Measurements from ENCODE around the gene IL36B.

Gene IL36B

DNA sequence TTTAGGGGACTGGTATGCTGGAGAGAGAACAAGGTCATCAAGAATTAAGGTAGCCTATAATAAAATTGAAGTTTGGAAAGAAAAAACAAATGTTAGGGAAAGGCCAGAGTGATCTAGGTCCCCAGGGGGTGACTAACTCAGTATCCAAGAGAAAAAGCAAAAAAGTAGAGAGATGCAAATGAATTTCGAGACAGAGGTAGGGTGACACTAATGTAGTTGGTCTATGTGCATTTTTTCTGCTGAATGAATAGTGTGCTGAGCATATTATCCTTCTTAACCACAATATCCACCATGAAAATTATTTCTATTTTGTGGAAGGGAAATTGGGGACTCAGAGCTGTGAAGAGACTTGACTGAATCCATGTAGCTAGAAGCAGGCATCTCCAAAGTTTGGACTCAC is 37.6 kb downstream of the IL36B start:
- no peak for DNase-seq (ENCODE audit: low read depth)
- no peak overlapping the region for H3K4me3 ChIP-seq (ENCODE audit: low read depth, low read length)

DNA sequence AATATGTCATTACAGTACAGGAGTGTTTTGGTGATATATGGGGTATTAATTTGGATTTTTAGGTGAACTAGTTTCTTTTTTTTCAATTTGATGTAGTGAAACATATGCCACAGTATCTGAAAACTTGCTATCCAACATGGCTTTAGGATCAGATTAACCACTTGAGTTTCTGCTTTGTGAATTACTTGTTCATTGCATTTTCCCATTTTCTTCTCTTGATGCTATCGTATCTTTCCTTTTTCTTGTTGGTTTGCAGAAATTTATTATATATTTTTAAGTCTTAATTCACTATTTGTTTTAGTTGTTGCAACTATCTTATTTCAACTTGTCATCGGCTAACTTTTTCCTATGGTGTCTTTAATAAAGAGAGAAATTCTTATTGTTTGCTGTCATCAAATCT is 38.6 kb downstream of the IL36B start:
- H3K4me3 ChIP-seq (ENCODE audit: low read depth, low read length): no peak overlapping the region
- no peak for DNase-seq (ENCODE audit: low read depth)

DNA sequence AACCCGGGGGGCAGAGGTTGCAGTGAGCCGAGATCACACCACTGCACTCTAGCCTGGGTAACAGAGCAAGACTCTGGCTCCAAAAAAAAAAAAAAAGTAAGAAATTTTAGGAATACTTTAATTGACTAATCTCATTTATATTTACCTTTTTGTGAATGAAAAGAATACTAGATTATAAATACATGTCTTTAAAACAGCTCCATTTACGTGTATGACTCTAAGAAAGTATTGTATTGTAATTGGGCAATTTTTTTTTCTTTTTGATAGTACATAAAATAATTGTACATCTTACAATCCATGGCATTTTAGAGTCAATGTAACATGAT is 39.4 kb downstream of the IL36B start:
- DNase-seq (ENCODE audit: low read depth): no peak
- no peak overlapping the region for H3K4me3 ChIP-seq (ENCODE audit: low read depth, low read length)

DNA sequence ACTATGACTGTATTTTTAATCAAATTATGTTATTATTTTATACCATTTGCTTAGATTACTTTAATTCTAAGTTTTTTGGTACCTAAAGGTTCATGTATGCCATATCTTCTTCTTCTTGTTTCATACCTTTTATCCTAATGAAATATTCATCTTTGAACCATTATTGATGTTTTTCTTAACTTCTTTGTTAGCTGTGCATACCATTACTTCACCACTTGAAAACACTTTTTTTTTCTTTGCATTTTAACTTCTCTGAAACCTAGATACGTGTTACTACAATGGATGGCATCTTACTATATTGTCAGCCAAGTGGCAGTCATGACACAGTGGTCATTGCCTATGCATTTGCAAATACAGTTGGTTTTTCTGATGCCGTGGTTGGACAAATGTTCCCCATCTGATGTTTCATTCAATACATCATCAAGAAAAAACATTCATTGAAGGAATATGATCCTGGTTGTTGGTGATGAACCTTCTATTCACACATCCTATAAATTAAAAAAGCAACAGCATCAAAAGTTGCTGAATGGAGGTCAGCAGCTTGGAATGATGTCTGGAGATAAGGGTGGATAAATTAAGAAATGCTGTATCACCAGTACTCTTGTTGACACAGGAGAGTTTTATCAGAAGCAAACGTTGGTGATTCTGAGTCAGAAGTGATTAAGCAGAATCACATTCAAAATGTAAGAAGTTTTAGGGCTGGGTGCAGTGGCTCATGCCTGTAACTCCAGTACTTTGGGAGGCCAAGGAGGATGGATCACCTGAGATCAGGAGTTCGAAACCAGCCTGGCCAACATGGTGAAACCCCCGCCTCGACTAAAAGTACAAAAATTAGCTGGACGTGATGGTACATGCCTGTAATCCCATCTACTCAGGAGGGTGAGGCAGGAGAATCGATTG is 40.0 kb downstream of the IL36B start:
- no peak for DNase-seq (ENCODE audit: low read depth)

DNA sequence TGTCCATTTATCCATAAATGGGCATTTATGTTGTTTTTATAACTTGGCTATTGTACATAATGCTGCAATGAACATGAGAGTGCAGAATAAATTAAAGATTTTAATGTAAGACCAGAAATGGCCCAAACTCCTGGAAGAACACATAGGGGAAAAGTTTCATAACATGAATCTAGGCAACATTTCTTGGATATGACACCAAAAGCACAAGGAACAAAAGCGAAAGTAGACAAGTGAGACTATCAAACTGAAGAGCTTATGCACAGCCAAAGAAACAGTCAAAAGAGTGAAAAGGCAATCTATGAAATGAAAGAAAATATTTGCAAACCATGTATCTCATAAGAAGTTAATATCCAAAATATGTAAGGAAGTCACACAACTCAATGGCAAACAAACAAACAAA is 41.6 kb downstream of the IL36B start:
- DNase-seq (ENCODE audit: low read depth): no peak
- H3K4me3 ChIP-seq (ENCODE audit: low read depth, low read length): no peak overlapping the region

More for the DNA sequence above, 40.0 kb downstream of the IL36B start:
- no peak overlapping the region for H3K4me3 ChIP-seq (ENCODE audit: low read depth, low read length)

DNA sequence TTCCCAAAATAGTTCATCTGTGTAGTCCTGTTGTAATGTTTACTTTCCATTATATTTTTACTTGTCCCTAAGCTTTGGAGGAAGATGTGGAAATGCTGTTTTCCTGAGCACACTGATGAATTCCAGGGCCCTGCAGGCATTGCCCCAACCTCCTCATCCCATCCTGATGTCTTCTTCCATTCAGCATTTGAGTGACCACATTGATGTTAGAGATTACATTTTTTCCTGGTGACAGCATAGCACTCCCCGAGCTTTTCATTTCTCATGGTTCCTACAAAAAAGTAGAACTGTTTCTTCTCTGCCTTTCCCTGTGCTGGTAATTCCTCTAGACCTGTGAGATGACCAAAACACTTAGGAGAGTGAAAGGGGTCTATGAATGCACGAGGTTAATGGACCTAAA is 42.6 kb downstream of the IL36B start:
- DNase-seq (ENCODE audit: low read depth): no peak
- no peak overlapping the region for H3K4me3 ChIP-seq (ENCODE audit: low read depth, low read length)

DNA sequence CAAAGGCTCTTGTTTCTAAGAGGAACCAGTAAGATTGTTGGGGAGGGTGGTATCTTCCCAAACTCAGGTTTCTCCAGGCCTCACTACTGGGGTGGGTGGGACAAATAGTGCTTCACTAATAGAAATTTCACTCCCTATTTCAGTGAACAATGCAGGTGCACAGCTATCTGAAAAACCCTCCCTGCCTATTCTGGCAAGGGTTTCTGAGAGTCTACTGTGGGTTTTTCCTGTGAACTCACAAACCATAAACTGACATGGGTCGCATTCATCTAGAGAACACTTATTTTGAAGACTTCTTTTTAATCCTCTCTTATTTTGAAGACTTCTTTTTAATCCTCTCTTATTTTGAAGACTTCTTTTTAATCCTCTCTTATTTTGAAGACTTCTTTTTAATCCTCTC is 43.0 kb downstream of the IL36B start:
- DNase-seq (ENCODE audit: low read depth): no peak
- no peak overlapping the region for H3K4me3 ChIP-seq (ENCODE audit: low read depth, low read length)

DNA sequence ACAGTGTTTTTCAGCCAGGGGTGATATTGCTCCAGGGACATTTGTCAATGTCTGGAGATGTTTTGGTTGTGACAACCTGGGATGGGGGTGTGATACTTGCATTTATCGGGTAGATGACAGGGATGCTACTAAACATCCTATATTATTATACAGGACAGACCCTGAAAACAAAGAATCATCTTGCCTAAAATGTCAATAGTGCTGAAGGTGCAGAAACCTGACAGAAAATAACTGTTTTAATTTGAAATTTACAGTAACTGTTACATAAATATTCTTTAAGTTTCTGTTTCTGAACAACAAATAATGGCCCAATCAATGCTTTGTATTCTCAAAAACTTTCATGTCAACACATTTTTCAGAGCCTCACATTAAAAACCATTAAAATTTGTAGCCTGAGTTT is 45.4 kb downstream of the IL36B start:
- DNase-seq (ENCODE audit: low read depth): no peak
- no peak overlapping the region for H3K4me3 ChIP-seq (ENCODE audit: low read depth, low read length)

DNA sequence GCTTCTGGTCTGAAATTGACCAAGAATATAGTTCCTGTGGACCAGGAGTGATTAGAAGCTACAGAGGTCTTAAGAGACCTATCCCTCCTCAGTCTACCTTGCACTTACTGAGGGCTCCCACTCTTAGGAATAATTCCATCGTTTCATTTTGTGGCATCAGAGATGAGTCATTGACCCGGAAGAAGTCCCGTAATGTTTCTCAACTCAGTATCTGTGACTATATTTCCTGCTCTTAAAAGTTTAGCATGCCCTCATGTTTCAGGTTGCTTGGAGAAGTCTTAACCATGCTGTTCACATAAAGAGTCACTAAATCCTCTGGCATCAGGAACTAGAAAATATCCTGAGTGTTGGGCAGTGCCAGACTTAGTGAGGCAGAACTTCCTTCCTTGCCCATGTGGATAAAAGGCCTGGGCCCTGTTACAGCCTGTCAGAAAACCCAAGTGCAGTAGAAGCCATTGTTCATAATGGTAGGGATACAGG is 47.6 kb downstream of the IL36B start, which contains the start of gene IL36A:
Gene IL36A (plus strand): TSS at position 430 of the 480 bp plus-strand sequence. CDS start 413 bp downstream, outside the sequence.
- no peak for DNase-seq (ENCODE audit: low read depth)

DNA sequence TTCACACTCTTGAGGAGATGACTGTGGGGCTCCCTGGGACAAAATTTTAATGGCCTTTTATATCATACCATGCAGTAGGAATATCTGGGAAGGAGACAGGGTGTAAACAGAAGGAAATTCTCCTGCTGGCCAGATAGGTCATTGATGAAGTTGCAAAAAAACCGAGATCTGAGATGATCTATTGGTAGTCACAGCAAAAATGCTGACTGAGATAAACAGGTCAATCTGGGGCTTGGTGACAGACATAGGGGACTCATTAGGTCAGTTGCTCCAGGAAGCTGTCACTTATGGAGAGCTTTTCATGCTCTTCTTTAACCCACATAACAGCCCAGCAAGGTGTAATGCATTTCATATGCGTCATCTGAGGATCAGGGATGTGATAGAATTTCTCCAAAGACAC is 50.0 kb downstream of the IL36B start:
- no peak for DNase-seq (ENCODE audit: low read depth)
- H3K4me3 ChIP-seq (ENCODE audit: low read depth, low read length): no peak overlapping the region

More for the DNA sequence above, 47.6 kb downstream of the IL36B start, which contains the start of gene IL36A:
- no peak within 1 kb of the TSS for H3K4me3 ChIP-seq (ENCODE audit: low read depth, low read length)

DNA sequence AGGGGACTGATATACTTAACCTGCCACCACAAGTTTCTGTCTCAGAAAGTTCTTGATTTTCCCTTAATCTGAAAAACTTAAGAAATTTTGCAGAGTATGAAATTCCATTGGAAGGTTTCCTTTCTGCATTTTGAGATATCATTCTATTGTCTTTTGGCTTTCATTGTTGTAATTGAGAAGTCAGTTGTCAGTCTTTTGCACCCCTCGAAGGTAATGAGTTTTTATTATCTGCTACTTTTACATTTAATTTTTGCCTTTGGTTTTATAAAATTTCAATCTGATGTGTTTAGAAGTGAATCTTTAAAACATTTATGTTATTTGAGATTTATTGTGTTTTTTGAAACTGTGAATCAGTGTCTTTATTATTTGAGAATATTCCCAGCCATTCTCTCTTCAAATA is 52.2 kb downstream of the IL36B start:
- no peak for DNase-seq (ENCODE audit: low read depth)

DNA sequence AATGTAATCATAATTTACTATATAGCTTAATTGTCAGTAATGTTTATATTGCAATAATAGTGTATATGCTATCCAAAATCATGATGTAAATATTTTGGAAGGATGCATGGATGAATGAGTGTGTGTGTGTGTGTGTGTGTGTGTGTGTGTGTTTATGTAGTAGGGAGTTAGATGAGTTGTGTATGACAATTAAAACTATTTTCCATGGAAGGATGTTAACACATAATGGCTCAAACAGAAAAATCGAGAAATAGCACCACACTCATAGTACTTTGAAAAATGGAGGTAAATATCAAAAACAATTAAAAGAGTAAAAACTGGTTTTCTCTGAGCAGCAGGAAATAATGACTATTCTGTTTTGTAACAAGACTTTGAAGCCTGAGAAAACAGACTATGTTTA is 55.5 kb downstream of the IL36B start:
- no peak for DNase-seq (ENCODE audit: low read depth)
- H3K4me3 ChIP-seq (ENCODE audit: low read depth, low read length): no peak overlapping the region

More for the DNA sequence above, 52.2 kb downstream of the IL36B start:
- H3K4me3 ChIP-seq (ENCODE audit: low read depth, low read length): no peak overlapping the region

DNA sequence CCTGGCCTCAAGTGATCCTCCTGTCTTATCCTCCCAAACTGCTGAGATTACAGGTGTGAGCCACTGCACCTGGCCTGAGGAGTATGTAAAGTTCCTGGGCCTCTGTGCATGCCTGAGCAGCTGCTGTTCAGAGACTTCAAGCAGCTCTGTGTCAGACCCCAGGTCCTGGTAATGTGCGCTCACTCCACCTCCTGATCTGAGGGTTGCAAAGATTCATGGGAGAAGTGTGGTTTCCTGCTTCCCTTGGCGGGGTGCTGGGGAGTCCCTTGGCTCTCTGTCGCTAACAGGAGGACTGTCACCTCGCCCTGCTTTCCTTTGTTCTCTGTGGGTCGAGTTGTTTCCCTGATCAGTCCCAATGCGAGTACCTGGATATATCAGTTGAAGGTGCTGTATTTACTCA is 56.0 kb downstream of the IL36B start:
- no peak for DNase-seq (ENCODE audit: low read depth)
- H3K4me3 ChIP-seq (ENCODE audit: low read depth, low read length): no peak overlapping the region

DNA sequence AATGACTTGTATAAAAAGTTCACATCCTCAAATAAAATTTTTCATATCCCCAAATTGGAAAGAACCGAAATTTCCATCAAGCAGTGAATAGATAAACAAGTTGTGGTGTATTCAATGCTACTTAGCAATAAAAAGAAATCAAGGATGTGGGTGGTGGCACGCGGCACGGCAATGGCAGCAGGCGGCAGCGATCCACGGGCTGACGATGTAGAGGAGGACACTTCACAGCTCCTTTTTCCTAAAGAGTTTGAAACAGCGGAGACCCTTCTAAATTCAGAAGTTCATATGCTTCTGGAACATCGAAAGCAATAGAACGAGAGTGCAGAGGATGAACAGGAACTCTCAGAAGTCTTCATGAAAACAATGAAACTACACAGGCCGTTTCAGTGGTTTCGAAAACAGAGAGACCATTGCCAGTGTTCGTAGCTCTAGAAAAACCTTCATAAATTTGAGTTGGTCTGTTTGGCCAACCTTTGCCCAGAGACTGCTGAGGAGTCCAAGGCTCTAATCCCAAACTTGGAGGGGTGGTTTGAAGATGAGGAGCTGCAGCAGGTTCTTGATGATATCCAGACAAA is 57.2 kb downstream of the IL36B start:
- H3K4me3 ChIP-seq (ENCODE audit: low read depth, low read length): no peak overlapping the region
- no peak for DNase-seq (ENCODE audit: low read depth)

DNA sequence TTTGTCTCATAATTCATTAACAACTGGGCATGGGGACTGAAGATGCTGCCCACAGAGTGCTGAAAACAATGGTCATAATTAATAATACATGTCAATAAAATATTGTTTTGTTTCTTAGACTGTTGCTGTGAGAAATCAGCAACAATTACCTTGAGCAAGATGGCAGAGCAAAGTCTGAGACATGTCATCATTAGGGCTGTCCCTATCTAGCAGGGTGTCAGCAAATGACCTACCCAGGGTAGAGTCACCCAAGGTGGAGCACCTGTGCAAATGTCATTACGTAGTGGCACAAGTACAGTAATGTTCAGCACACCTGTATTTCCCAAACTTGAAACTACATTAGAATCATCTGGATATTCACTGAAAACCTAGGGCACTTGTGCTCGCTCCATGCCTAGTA is 58.0 kb downstream of the IL36B start:
- no peak for DNase-seq (ENCODE audit: low read depth)
- no peak overlapping the region for H3K4me3 ChIP-seq (ENCODE audit: low read depth, low read length)

DNA sequence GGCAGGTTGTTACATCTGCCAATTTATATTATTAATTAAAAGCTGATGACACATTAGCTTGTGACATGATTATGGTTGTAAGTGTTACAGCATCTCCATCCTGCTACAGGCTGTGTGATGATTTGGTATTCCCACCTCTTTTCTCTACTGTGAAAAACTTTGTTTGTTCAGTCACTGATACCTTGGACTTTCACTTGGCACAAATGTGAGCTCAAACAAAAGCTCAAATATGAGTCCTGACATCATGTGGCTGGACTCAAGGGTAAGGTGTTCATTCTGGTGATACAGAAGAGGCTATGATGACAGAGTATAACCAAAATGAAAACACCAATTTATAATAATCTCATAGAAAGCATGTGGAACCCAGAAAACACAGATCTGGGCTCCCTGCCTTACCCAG is 58.8 kb downstream of the IL36B start:
- no peak overlapping the region for H3K4me3 ChIP-seq (ENCODE audit: low read depth, low read length)
- no peak for DNase-seq (ENCODE audit: low read depth)

DNA sequence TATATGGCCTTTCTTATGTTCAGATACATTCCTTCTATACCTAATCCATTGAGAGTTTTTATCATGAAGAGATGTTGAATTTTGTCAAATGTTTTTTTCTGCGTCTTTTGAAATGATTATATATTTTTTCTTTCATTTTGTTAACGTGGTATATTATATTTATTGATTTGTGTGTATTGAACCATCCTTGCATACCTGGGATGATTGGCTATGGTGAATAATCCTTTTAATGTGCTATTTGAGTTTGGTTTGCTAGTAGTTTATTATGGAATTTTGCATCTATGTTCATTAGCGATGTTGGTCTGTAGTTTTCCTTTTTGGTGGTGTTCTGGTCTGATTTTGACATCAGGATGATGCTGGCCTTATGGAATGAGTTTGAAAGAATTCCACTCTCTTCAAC is 63.1 kb downstream of the IL36B start:
- H3K4me3 ChIP-seq (ENCODE audit: low read depth, low read length): no peak overlapping the region
- DNase-seq (ENCODE audit: low read depth): no peak

DNA sequence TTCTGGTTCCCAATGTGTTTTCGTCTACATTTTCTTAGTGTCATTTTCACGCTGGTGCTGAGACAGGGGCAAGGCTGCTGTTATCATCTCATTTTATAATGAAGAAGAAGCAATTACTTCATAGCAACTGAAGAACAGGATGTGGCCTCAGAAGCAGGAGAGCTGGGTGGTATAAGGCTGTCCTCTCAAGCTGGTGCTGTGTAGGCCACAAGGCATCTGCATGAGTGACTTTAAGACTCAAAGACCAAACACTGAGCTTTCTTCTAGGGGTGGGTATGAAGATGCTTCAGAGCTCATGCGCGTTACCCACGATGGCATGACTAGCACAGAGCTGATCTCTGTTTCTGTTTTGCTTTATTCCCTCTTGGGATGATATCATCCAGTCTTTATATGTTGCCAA is 67.6 kb downstream of the IL36B start:
- DNase-seq (ENCODE audit: low read depth): no peak

DNA sequence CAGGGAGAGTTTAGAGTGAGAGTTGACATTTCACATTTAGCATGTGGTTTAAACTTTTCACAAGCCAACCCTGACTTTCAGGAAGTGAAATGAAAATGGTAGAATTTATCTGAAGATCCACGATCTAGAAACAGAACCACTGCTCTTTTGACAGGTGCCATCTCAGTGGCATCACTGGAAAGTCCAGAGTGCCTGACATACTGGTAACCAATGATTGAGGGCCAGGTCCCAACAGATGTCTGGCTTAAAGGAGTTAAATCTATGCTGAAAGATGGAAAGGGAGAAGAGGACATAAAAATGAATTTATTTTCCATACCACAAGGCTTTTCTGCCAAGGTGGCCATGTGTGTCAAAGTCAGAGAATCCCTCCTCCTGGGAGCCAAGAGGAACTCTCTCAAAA is 72.1 kb downstream of the IL36B start:
- H3K4me3 ChIP-seq (ENCODE audit: low read depth, low read length): no peak overlapping the region
- no peak for DNase-seq (ENCODE audit: low read depth)

More for the DNA sequence above, 67.6 kb downstream of the IL36B start:
- no peak overlapping the region for H3K4me3 ChIP-seq (ENCODE audit: low read depth, low read length)

DNA sequence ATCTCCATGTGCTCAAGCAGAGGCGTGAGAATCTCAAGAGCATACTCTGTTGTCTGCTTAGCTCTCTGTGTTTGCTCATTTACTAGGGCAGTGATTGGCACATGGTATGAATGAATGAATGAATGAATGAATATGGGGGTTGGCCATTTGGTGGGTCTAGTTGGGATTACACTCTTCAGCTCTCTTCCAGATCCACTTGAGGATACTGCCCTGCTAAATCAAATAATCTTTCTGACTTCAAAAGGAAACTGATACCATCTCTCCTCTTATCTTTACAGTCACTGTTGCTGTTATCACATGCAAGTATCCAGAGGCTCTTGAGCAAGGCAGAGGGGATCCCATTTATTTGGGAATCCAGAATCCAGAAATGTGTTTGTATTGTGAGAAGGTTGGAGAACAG is 72.9 kb downstream of the IL36B start:
- no peak for DNase-seq (ENCODE audit: low read depth)
- no peak overlapping the region for H3K4me3 ChIP-seq (ENCODE audit: low read depth, low read length)

DNA sequence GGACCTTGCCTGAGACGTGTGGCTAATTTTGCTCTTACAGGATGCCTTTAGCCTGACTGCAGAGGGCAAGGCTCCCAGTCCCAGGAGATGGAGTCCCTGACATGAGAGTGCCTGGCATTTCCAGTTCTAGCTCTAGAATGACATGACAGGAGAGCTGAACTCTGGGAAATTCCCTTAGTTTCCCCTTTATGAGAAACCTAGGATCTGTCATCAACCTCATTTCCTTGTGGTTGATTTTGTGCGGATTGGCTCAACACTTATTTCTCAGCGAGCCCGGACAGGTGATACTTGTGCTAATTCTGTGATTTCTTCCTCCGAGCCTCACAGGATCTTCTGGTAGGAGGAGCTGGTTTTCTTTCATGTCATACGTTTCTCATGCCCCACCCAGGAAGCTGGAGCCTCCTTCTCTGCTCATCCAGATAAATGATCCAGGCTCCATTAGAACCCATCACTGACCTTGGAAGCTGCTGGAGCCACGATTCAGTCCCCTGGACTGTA is 75.1 kb downstream of the IL36B start, which contains the start of gene IL36G:
Gene IL36G (plus strand): TSS at position 448 of the 498 bp plus-strand sequence. CDS start 633 bp downstream, outside the sequence.
- DNase-seq (ENCODE audit: low read depth): no peak
- H3K4me3 ChIP-seq (ENCODE audit: low read depth, low read length): no peak within 1 kb of the TSS

Measured in skeletal muscle cell (primary cell).